GM12878 (cell line): ENCODE measurements around the gene MTHFD1L. TPM values are rescaled to one million over a fixed set of nuclear protein-coding genes. Genes with fewer than 3 reads are reported as not detected.

Source experiments
- ATAC-seq: fragments of 200-7000 bp; cut with Tn5 transposase; 3 replicates; pipeline ENCODE4 v1.9.1; 2020; ENCODE audit warnings: mild to moderate bottlenecking, moderate library complexity
- BruUV-seq: library from RNA; stranded (reverse); fragments of 400-500 nt; replicated peaks from 2 replicates; lab custom pipeline; 2021; lab: Mats Ljungman, UMichigan
- CTCF ChIA-PET: fragments of 300-600 bp; sonication (Branson Sonifier 250); formaldehyde crosslinking; extraction: SDS; loops from one replicate; lab custom pipeline; 2021; ENCODE audit warnings: inconsistent platforms; lab: Yijun Ruan, JAX
- POLR2A ChIA-PET: fragments of 350-600 bp; formaldehyde crosslinking; extraction: SDS; loops from one replicate; lab custom pipeline; 2021; ENCODE audit warnings: inconsistent platforms; lab: Charles Lee
- RAD21 ChIA-PET: fragments of 300-600 bp; sonication (Branson Sonifier 250); formaldehyde crosslinking; loops from one replicate; lab custom pipeline; 2023; ENCODE audit warnings: antibody characterized with exemption; ENCODE audit not compliant: unreplicated experiment; lab: Charles Lee
- SMC1A ChIA-PET: fragments of 300-600 bp; sonication (Branson Sonifier 250); formaldehyde crosslinking; loops from one replicate; lab custom pipeline; 2023; ENCODE audit not compliant: unreplicated experiment, uncharacterized antibody; lab: Charles Lee
- DNase-seq: peaks from one replicate; pipeline ENCODE4 v3.0.0-alpha.2; 2011; ENCODE audit warnings: low read depth, low spot score
- FAIRE-seq: peaks from 3 replicates; lab custom pipeline; 2011; peaks lifted over from hg19 to GRCh38; lab: Jason Lieb, UNC
- H2AFZ ChIP-seq: 2 replicates; pipeline ENCODE4 v1.6.0; 2011; ENCODE audit warnings: low read depth, low read length, control low read depth; ENCODE audit not compliant: control insufficient read depth
- H3K27ac ChIP-seq: 2 replicates; pipeline ENCODE4 v1.5.1; 2011; ENCODE audit warnings: control low read depth; ENCODE audit not compliant: control insufficient read depth, insufficient read depth
- H3K27me3 ChIP-seq, 2 experiments: replicated peaks in 1 of 2; 2 replicates each; pipeline versions ENCODE4 v1.6.0 to v1.6.1; 2011; ENCODE audit warnings: low read length in 1 of 2; ENCODE audit not compliant: control insufficient read depth in 2 of 2, insufficient read depth in 2 of 2
- H3K36me3 ChIP-seq, 2 experiments: 2 replicates each; pipeline ENCODE4 v1.5.1; 2011; ENCODE audit warnings: low read length in 1 of 2; ENCODE audit not compliant: control insufficient read depth in 2 of 2, insufficient read depth in 2 of 2
- H3K4me1 ChIP-seq: 2 replicates; pipeline ENCODE4 v1.6.1; 2011; ENCODE audit warnings: mild to moderate bottlenecking, low read length, moderate library complexity, mixed read lengths; ENCODE audit not compliant: control insufficient read depth, insufficient read depth
- H3K4me2 ChIP-seq: 2 replicates; pipeline ENCODE4 v1.6.0; 2011; ENCODE audit warnings: control low read depth; ENCODE audit not compliant: control insufficient read depth, insufficient read depth
- H3K4me3 ChIP-seq: fragments of 200-600 bp; sonication (generic); 2 replicates; pipeline ENCODE4 v1.5.1; 2016
- H3K79me2 ChIP-seq: 2 replicates; pipeline ENCODE4 v1.6.0; 2011; ENCODE audit warnings: low read length; ENCODE audit not compliant: control insufficient read depth, insufficient read depth
- H3K9ac ChIP-seq: 2 replicates; pipeline ENCODE4 v1.8.0; 2011; ENCODE audit warnings: low read length, control low read depth, mixed read lengths; ENCODE audit not compliant: control insufficient read depth, insufficient read depth
- H3K9me3 ChIP-seq: replicated peaks from 3 replicates; pipeline ENCODE4 v1.5.1; 2011; ENCODE audit warnings: mild to moderate bottlenecking, low read length; ENCODE audit not compliant: control insufficient read depth, insufficient read depth
- H4K20me1 ChIP-seq: 2 replicates; pipeline ENCODE4 v1.6.0; 2011; ENCODE audit not compliant: control insufficient read depth, insufficient read depth
- E4F1 ChIP-seq: fragments of 450-650 bp; IDR thresholded peaks from 2 replicates; pipeline ENCODE4 v1.6.1; 2018; ENCODE audit warnings: borderline replicate concordance, mild to moderate bottlenecking; ENCODE audit not compliant: partially characterized antibody
- FOXK2 ChIP-seq: fragments of 450-650 bp; IDR thresholded peaks from 2 replicates; pipeline ENCODE4 v1.6.1; 2017; ENCODE audit warnings: mild to moderate bottlenecking, moderate library complexity
- NBN ChIP-seq: fragments of 450-650 bp; IDR thresholded peaks from 2 replicates; pipeline ENCODE4 v1.6.1; 2016
- PAX5 ChIP-seq: IDR thresholded peaks from 2 replicates; pipeline ENCODE4 v1.6.1; 2011; ENCODE audit warnings: low read depth, low read length, borderline replicate concordance
- PAX8 ChIP-seq: fragments of 450-650 bp; IDR thresholded peaks from 2 replicates; pipeline ENCODE4 v1.6.1; 2017; ENCODE audit warnings: mild to moderate bottlenecking, moderate library complexity
- RELA ChIP-seq: fragments of 450-650 bp; IDR thresholded peaks from 2 replicates; pipeline ENCODE4 v1.8.0; 2014; ENCODE audit warnings: borderline replicate concordance; ENCODE audit not compliant: partially characterized antibody
- STAT1 ChIP-seq: fragments of 450-650 bp; conservative IDR thresholded peaks from 2 replicates; pipeline ENCODE4 v1.6.1; 2014; ENCODE audit warnings: antibody characterized with exemption, mild to moderate bottlenecking
- ZNF274 ChIP-seq: IDR thresholded peaks from one replicate; pipeline ENCODE4 v1.8.0; 2011; ENCODE audit not compliant: insufficient read length, insufficient read depth
- WGBS: methylation state at CpG from one replicate; pipeline ENCODE4 v1.1.6; 2016; ENCODE audit warnings: low lambda C conversion rate; ENCODE audit not compliant: insufficient replicate concordance, insufficient coverage; ENCODE audit errors: missing lambda C conversion rate; 5-methylcytosine and 5-hydroxymethylcytosine counted together
- in situ Hi-C: fragments of 300-500 bp; cut with MboI; formaldehyde crosslinking; loops from 9 replicates; pipeline ENCODE4 v1.14.3; 2018; ENCODE audit warnings: mixed read lengths
- intact Hi-C: fragments of 100-400 bp; cut with micrococcal nuclease; formaldehyde crosslinking; loops from one replicate; pipeline ENCODE4 v1.14.2; 2022; ENCODE audit not compliant: unreplicated experiment
- polyA plus RNA-seq, 11 experiments: library from polyadenylated mRNA; depleted of rRNA in 4 of 11; unstranded in 6 of 11; stranded (reverse) in 5 of 11; fragments of >200 nt; fragmentation: Nextera tagmentation in 4 of 11; fragmentation: Illumina TruSeq in 1 of 11; extraction: Ambion mirVana in 4 of 11; extraction: Trizol in 1 of 11; gene quantifications; 1 replicate in 1 of 11; 2 replicates in 10 of 11; pipeline versions ENCODE4 v1.2.1 to v1.2.3, GENCODE V29; 2011 to 2016; ENCODE audit warnings: inconsistent platforms in 2 of 11, missing spikeins in 2 of 11, low read depth in 1 of 11
- total RNA-seq, 4 experiments: library from RNA; depleted of rRNA in 3 of 4; stranded (reverse); fragments of >200 nt in 3 of 4; fragmentation: Illumina TruSeq in 1 of 4; extraction: Trizol in 1 of 4; gene quantifications; 2 replicates each; pipeline versions ENCODE4 v1.2.1 to v1.2.3, GENCODE V29; 2013 to 2021

The MTHFD1L gene
- total and polyA plus RNA-seq, 10 of the 15 experiments (the other 5 are each of a cell fraction or from before 2014, with no cell fraction given) = 11.7 to 75.5 (median 28.8) TPM

- ChIA-PET CTCF (no interaction called here), SMC1A (no interaction called here), RAD21 (no interaction called here), POLR2A (no interaction called here)
- BruUV-seq = no TSS peak
- no peaks in the 10 kb centered on the region for H3K79me2 ChIP-seq
- no peak overlapping the region for H3K9ac ChIP-seq
- H3K27me3 ChIP-seq = no peaks in the 10 kb centered on the region
- TF ChIP-seq NBN (no peak), FOXK2 (no peak), STAT1 (no peak), PAX5 (no peak), RELA (no peak), E4F1 (no peak), ZNF274 (no peak), PAX8 (no peak)
- no peak overlapping the region for H3K4me2 ChIP-seq
- in situ Hi-C loops (no loop called here), intact Hi-C loops (no loop called here)
- no peaks in the 10 kb centered on the region for H3K36me3 ChIP-seq
- H3K4me1 ChIP-seq = no peaks in the 10 kb centered on the region
- no peaks in the 10 kb centered on the region for H3K9me3 ChIP-seq
- DNase-seq (no peak), FAIRE-seq (no peak), ATAC-seq (no peak)
- WGBS = 36% methylated on average over 3 of the region's 3 CpGs
- no peak overlapping the region for H2AFZ ChIP-seq
- H3K27ac ChIP-seq = no peak overlapping the region
- H4K20me1 ChIP-seq = no peaks in the 10 kb centered on the region
- no peak overlapping the region for H3K4me3 ChIP-seq
Observed at GRCh38 chr6:150841697-150842096, 23.8 kb upstream of the MTHFD1L start.
